NCI-H526 (cell line): ENCODE results near the gene CLIP2.
A peak's percentile ranks its signal among the peaks of the same experiment; 100 is the strongest.
"Not testable (repeated sequence)": the region's sequence is repeated elsewhere in the genome, so short reads cannot be mapped to it uniquely, and the experiment has no call there.

ENCODE experiments used
- DNase-seq, 2 experiments: peaks; one replicate each; lab custom pipeline; 2025; lab: John Stamatoyannopoulos, UW

Gene CLIP2

GRCh38 chr7:74371381-74372341, 82.5 kb downstream of the CLIP2 start:
- DNase-seq, result peak in 1 of 2 experiments; percentile 56

GRCh38 chr7:74372511-74373111, 83.4 kb downstream of the CLIP2 start:
- no peak for DNase-seq

GRCh38 chr7:74373536-74373935, 84.3 kb downstream of the CLIP2 start:
- DNase-seq, result peak in 1 of 2 experiments; percentile 40

GRCh38 chr7:74375726-74376220, 86.6 kb downstream of the CLIP2 start:
- DNase-seq, result no peak

GRCh38 chr7:74376256-74377036, 87.2 kb downstream of the CLIP2 start:
- no peak for DNase-seq

GRCh38 chr7:74379938-74380337, 90.7 kb downstream of the CLIP2 start:
- no peak for DNase-seq

- no peak for DNase-seq
Measured at GRCh38 chr7:74380720-74381119, 91.5 kb downstream of the CLIP2 start.

- not testable (repeated sequence) for DNase-seq
Measured at GRCh38 chr7:74384086-74384485, 94.9 kb downstream of the CLIP2 start.

GRCh38 chr7:74384854-74385253, 95.6 kb downstream of the CLIP2 start:
- DNase-seq, result not testable (repeated sequence)

- DNase-seq, result no peak
Measured at GRCh38 chr7:74387606-74388005, 98.4 kb downstream of the CLIP2 start.

- DNase-seq, result no peak
Measured at GRCh38 chr7:74388880-74389415, 99.7 kb downstream of the CLIP2 start.

GRCh38 chr7:74393722-74394121, 104.5 kb downstream of the CLIP2 start:
- DNase-seq, result peak in 1 of 2 experiments; percentile 53

GRCh38 chr7:74394601-74395000, 105.4 kb downstream of the CLIP2 start:
- peak in 1 of 2 experiments; percentile 24 for DNase-seq

GRCh38 chr7:74395745-74396311, 106.6 kb downstream of the CLIP2 start:
- DNase-seq, result no peak

- no peak for DNase-seq
Measured at GRCh38 chr7:74396993-74397392, 107.8 kb downstream of the CLIP2 start.

- DNase-seq, result no peak
Measured at GRCh38 chr7:74398426-74398825, 109.2 kb downstream of the CLIP2 start.

GRCh38 chr7:74399006-74399405, 109.8 kb downstream of the CLIP2 start:
- no peak for DNase-seq

GRCh38 chr7:74400420-74401136, 111.4 kb downstream of the CLIP2 start:
- no peak for DNase-seq

GRCh38 chr7:74401137-74401859, 112.1 kb downstream of the CLIP2 start:
- peak in 1 of 2 experiments; percentile 74 for DNase-seq

GRCh38 chr7:74402668-74403067, 113.5 kb downstream of the CLIP2 start:
- DNase-seq, result not testable (repeated sequence)
